ENCODE measurements around the gene NAT16. TPM values are rescaled to one million over a fixed set of nuclear protein-coding genes. Genes with fewer than 3 reads are reported as not detected.
A peak's percentile ranks its signal among the peaks of the same experiment; 100 is the strongest.
"Not testable (repeated sequence)": the region's sequence is repeated elsewhere in the genome, so short reads cannot be mapped to it uniquely, and the experiment has no call there.

Gene NAT16
- total RNA-seq, 1 donor from 2014 or later, result 1.2 TPM

- DNase-seq (ENCODE audit: low spot score), result peak; percentile 42
Observed at GRCh38 chr7:101127460-101128039, 52.5 kb downstream of the NAT16 start.

GRCh38 chr7:101126651-101127459, 53.2 kb downstream of the NAT16 start, which contains the start of gene SERPINE1:
Gene SERPINE1 (plus strand): TSS chr7:101127104. CDS start chr7:101128394, 1,290 bp downstream.
- DNase-seq (ENCODE audit: low spot score), result peak; percentile 98

- DNase-seq (ENCODE audit: low spot score), result peak; percentile 80
Observed at GRCh38 chr7:101125989-101126650, 54.0 kb downstream of the NAT16 start.

GRCh38 chr7:101124376-101125056, 55.6 kb downstream of the NAT16 start:
- DNase-seq (ENCODE audit: low spot score), result peak; percentile 55

GRCh38 chr7:101123703-101124068, 56.4 kb downstream of the NAT16 start:
- DNase-seq (ENCODE audit: low spot score), result no peak

GRCh38 chr7:101122933-101123702, 57.0 kb downstream of the NAT16 start:
- DNase-seq (ENCODE audit: low spot score), result no peak

- DNase-seq (ENCODE audit: low spot score), result peak; percentile 99
Observed at GRCh38 chr7:101121991-101122932, 57.8 kb downstream of the NAT16 start.

- not testable (repeated sequence) for DNase-seq (ENCODE audit: low spot score)
Observed at GRCh38 chr7:101121631-101121990, 58.5 kb downstream of the NAT16 start.

Other genes starting within 250 kb of the NAT16 start
- gene MUC3A, start 230.8 kb downstream of the NAT16 start, total RNA-seq (ENCODE audit: insufficient read depth, low replicate concordance), result 2.2 TPM
- gene MUC12, start 210.7 kb downstream of the NAT16 start, total RNA-seq (ENCODE audit: insufficient read depth, low replicate concordance), result 2.9 TPM
- 1.7 TPM for gene MUC17, start 160.2 kb downstream of the NAT16 start, total RNA-seq (ENCODE audit: insufficient read depth, low replicate concordance)
- 22.4 TPM for gene TRIM56, start 94.8 kb downstream of the NAT16 start, total RNA-seq (ENCODE audit: insufficient read depth, low replicate concordance)
- 152 TPM for gene SERPINE1, start 53.2 kb downstream of the NAT16 start, total RNA-seq (ENCODE audit: insufficient read depth, low replicate concordance)
- 43.6 TPM for gene AP1S1, start 25.8 kb downstream of the NAT16 start, total RNA-seq (ENCODE audit: insufficient read depth, low replicate concordance)
- gene VGF, start 14.7 kb downstream of the NAT16 start, total RNA-seq (ENCODE audit: insufficient read depth, low replicate concordance), result not detected
- gene MOGAT3, start 20.7 kb upstream of the NAT16 start, total RNA-seq (ENCODE audit: insufficient read depth, low replicate concordance), result 3.9 TPM
- 32.7 TPM for gene PLOD3, start 37.3 kb upstream of the NAT16 start, total RNA-seq (ENCODE audit: insufficient read depth, low replicate concordance)
- 56.3 TPM for gene ZNHIT1, start 37.9 kb upstream of the NAT16 start, total RNA-seq (ENCODE audit: insufficient read depth, low replicate concordance)
- gene CLDN15, start 57.5 kb upstream of the NAT16 start, total RNA-seq (ENCODE audit: insufficient read depth, low replicate concordance), result 7.5 TPM
- 179 TPM for gene FIS1, start 64.8 kb upstream of the NAT16 start, total RNA-seq (ENCODE audit: insufficient read depth, low replicate concordance)
- gene IFT22, start 141.5 kb upstream of the NAT16 start, total RNA-seq (ENCODE audit: insufficient read depth, low replicate concordance), result 11.3 TPM
- gene COL26A1, start 182.6 kb upstream of the NAT16 start, total RNA-seq (ENCODE audit: insufficient read depth, low replicate concordance), result 1.4 TPM

Data from umbilical cord (tissue), 2 donors.